Neural cell (in vitro differentiated cells): ENCODE data around the gene MMP14.

Source experiments
- EZH2 ChIP-seq: fragments of 200-600, 300-800 bp; shearing (Covaris generic), sonication (generic); IDR thresholded peaks from 2 replicates; pipeline ENCODE4 v1.6.1; 2014; ENCODE audit warnings: antibody characterized with exemption, low read length, borderline replicate concordance, mild to moderate bottlenecking; ENCODE audit not compliant: insufficient read depth, poor library complexity, severe bottlenecking
- TF ChIP-seq, protein P1 (sequence below): fragments of 450-650 bp; IDR thresholded peaks from 2 replicates; pipeline ENCODE4 v1.5.1; 2014; ENCODE audit warnings: antibody characterized with exemption, mild to moderate bottlenecking, moderate library complexity; ENCODE audit not compliant: poor library complexity, severe bottlenecking

DNA sequence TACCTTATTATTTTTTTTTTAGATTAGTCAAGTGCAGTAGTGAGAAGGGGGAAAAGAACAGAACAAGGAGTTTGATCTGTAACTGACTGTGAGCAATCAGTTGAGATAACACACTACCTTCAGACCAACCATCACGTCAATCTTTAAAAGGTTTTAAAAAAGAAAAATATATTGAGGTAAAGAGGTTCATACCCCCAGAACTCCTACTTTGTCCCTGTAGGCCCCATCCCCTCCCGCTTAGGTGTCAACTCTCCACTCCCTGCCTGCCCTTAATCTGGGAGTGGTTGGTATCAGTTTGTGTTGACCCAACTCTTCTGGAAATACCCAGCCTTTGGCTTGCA is 16.2 kb downstream of the MMP14 start:
- no peak for TF ChIP-seq EZH2
- TF ChIP-seq, protein P1, sequence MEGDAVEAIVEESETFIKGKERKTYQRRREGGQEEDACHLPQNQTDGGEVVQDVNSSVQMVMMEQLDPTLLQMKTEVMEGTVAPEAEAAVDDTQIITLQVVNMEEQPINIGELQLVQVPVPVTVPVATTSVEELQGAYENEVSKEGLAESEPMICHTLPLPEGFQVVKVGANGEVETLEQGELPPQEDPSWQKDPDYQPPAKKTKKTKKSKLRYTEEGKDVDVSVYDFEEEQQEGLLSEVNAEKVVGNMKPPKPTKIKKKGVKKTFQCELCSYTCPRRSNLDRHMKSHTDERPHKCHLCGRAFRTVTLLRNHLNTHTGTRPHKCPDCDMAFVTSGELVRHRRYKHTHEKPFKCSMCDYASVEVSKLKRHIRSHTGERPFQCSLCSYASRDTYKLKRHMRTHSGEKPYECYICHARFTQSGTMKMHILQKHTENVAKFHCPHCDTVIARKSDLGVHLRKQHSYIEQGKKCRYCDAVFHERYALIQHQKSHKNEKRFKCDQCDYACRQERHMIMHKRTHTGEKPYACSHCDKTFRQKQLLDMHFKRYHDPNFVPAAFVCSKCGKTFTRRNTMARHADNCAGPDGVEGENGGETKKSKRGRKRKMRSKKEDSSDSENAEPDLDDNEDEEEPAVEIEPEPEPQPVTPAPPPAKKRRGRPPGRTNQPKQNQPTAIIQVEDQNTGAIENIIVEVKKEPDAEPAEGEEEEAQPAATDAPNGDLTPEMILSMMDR: no peak
